ENCODE measurements around the gene NLE1.

DNA sequence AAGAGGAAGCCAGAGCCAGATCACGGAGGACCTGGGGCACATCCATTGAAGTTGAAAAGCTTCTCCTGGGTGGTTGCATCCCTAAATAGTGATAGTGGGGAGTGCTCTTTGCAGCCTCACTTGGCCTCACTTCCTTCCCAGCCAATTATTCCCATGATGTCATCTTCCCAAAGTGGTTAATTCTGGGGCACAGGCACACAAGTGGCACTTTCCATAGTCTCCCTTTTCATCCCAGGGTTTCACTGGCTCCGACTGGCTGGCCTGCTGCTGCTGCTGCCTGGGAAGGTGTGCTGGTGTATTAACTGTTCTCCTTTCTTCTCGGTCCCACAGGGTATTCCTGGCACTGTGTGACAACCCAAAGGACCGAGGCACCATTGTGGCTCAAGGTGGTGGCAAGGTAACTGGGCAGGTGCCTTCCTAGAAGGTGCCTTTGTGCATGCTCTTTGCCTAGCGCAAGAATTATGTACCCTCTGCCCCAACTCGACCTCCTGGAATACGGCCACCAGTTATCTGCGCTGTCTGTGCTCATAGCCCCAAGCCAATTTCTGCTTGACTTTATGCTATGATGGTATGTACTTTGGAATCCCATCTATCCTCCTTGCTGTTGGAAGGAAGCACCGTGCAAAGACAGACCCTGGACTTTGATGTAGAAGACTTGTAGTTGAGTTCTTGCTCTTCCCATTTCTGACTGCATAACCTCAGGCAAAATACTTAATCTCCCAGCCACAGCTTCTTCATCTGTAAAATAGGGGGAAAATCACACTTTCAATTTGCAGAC lies 33.7 kb upstream of the NLE1 start:
- TF ChIP-seq POLR2A (IDR thresholded peaks at IDR 0.05), result no peak
- TF ChIP-seq, protein P1, sequence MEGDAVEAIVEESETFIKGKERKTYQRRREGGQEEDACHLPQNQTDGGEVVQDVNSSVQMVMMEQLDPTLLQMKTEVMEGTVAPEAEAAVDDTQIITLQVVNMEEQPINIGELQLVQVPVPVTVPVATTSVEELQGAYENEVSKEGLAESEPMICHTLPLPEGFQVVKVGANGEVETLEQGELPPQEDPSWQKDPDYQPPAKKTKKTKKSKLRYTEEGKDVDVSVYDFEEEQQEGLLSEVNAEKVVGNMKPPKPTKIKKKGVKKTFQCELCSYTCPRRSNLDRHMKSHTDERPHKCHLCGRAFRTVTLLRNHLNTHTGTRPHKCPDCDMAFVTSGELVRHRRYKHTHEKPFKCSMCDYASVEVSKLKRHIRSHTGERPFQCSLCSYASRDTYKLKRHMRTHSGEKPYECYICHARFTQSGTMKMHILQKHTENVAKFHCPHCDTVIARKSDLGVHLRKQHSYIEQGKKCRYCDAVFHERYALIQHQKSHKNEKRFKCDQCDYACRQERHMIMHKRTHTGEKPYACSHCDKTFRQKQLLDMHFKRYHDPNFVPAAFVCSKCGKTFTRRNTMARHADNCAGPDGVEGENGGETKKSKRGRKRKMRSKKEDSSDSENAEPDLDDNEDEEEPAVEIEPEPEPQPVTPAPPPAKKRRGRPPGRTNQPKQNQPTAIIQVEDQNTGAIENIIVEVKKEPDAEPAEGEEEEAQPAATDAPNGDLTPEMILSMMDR (IDR thresholded peaks at IDR 0.05), result no peak

All from adrenal gland (tissue), 5 donors.